HUES64 (cell line): ENCODE measurements around the gene SMOC2.
"Not testable (repeated sequence)": the region's sequence is repeated elsewhere in the genome, so short reads cannot be mapped to it uniquely, and the experiment has no call there.

Experiments used
- H3K27ac ChIP-seq: 2 replicates; pipeline ENCODE4 v1.7.0; 2013; ENCODE audit warnings: low read depth, low read length, inconsistent platforms
- H3K27me3 ChIP-seq: 2 replicates; pipeline ENCODE4 v1.6.1; 2013; ENCODE audit warnings: mild to moderate bottlenecking, low read length; ENCODE audit not compliant: insufficient read depth
- H3K36me3 ChIP-seq: 2 replicates; pipeline ENCODE4 v1.6.1; 2013; ENCODE audit warnings: mild to moderate bottlenecking, low read length; ENCODE audit not compliant: insufficient read depth
- H3K4me1 ChIP-seq: 2 replicates; pipeline ENCODE4 v1.6.1; 2013; ENCODE audit warnings: mild to moderate bottlenecking, low read length, moderate library complexity; ENCODE audit not compliant: insufficient read depth
- H3K4me3 ChIP-seq: 2 replicates; pipeline ENCODE4 v1.5.1; 2013; ENCODE audit warnings: mild to moderate bottlenecking, low read length, moderate library complexity
- H3K9ac ChIP-seq: 2 replicates; pipeline ENCODE4 v1.6.1; 2013; ENCODE audit warnings: mild to moderate bottlenecking, low read depth, low read length
- H3K9me3 ChIP-seq: 2 replicates; pipeline ENCODE4 v1.6.1; 2013; ENCODE audit warnings: low read depth, low read length; ENCODE audit not compliant: insufficient read depth
- WGBS: fragments of 150-250, 120-280 bp; methylation state at CpG from one replicate; pipeline ENCODE4 v1.1.7; 2013; ENCODE audit warnings: missing lambda C conversion rate; 5-methylcytosine and 5-hydroxymethylcytosine counted together

Gene SMOC2

GRCh38 chr6:168560126-168560525 lies 119.1 kb downstream of the SMOC2 start:
- no peak overlapping the region for H3K27ac ChIP-seq
- H3K27me3 ChIP-seq = no peaks in the 10 kb centered on the region
- WGBS = 74% methylated on average over 6 of the region's 6 CpGs
- no peak overlapping the region for H3K4me3 ChIP-seq
- H3K9ac ChIP-seq = no peak overlapping the region
- no peaks in the 10 kb centered on the region for H3K36me3 ChIP-seq
- H3K4me1 ChIP-seq = no peaks in the 10 kb centered on the region
- H3K9me3 ChIP-seq = no peaks in the 10 kb centered on the region

- Histone ChIP-seq H3K4me1 (no peaks in the 10 kb centered on the region), H3K4me3 (no peak overlapping the region), H3K27ac (no peak overlapping the region), H3K36me3 (no peaks in the 10 kb centered on the region), H3K27me3 (no peaks in the 10 kb centered on the region), H3K9me3 (no peaks in the 10 kb centered on the region), H3K9ac (no peak overlapping the region)
- 94% methylated on average over 29 of the region's 29 CpGs for WGBS
Observed at GRCh38 chr6:168562576-168563151, 121.7 kb downstream of the SMOC2 start.

GRCh38 chr6:168563656-168564055 lies 122.7 kb downstream of the SMOC2 start:
- H3K27me3 ChIP-seq = no peaks in the 10 kb centered on the region
- no peak overlapping the region for H3K4me3 ChIP-seq
- H3K9ac ChIP-seq = no peak overlapping the region
- no peaks in the 10 kb centered on the region for H3K9me3 ChIP-seq
- no peak overlapping the region for H3K27ac ChIP-seq
- 77% methylated on average over 10 of the region's 11 CpGs for WGBS
- H3K36me3 ChIP-seq = no peaks in the 10 kb centered on the region
- H3K4me1 ChIP-seq = no peaks in the 10 kb centered on the region

- Histone ChIP-seq H3K9ac (no peak overlapping the region), H3K36me3 (no peaks in the 10 kb centered on the region), H3K4me1 (no peaks in the 10 kb centered on the region), H3K27ac (no peak overlapping the region), H3K9me3 (no peaks in the 10 kb centered on the region), H3K27me3 (no peaks in the 10 kb centered on the region), H3K4me3 (no peak overlapping the region)
- WGBS = 95% methylated on average over 4 of the region's 4 CpGs
Observed at GRCh38 chr6:168565112-168565511, 124.1 kb downstream of the SMOC2 start.

GRCh38 chr6:168570211-168570610 lies 129.2 kb downstream of the SMOC2 start:
- no peak overlapping the region for H3K4me3 ChIP-seq
- H3K27ac ChIP-seq = no peak overlapping the region
- H3K9ac ChIP-seq = no peak overlapping the region
- no peaks in the 10 kb centered on the region for H3K4me1 ChIP-seq
- 88% methylated on average over 11 of the region's 11 CpGs for WGBS
- H3K9me3 ChIP-seq = no peaks in the 10 kb centered on the region
- no peaks in the 10 kb centered on the region for H3K36me3 ChIP-seq
- H3K27me3 ChIP-seq = no peaks in the 10 kb centered on the region

- H3K9me3 ChIP-seq = no peaks in the 10 kb centered on the region
- no peaks in the 10 kb centered on the region for H3K27me3 ChIP-seq
- H3K27ac ChIP-seq = no peak overlapping the region
- whole genome bisulfite sequencing = 97% methylated on average over 19 of the region's 19 CpGs
- no peaks in the 10 kb centered on the region for H3K36me3 ChIP-seq
- H3K9ac ChIP-seq = no peak overlapping the region
- H3K4me1 ChIP-seq = no peaks in the 10 kb centered on the region
- no peak overlapping the region for H3K4me3 ChIP-seq
Observed at GRCh38 chr6:168571268-168571667, 130.3 kb downstream of the SMOC2 start.

GRCh38 chr6:168573276-168573835 lies 132.4 kb downstream of the SMOC2 start:
- not testable (repeated sequence) for H3K9me3 ChIP-seq
- 95% methylated on average over 21 of the region's 28 CpGs for WGBS

GRCh38 chr6:168574075-168574698 lies 133.2 kb downstream of the SMOC2 start:
- WGBS = 94% methylated on average over 17 of the region's 17 CpGs
- Histone ChIP-seq H3K4me3 (no peak overlapping the region), H3K27ac (no peak overlapping the region), H3K27me3 (no peaks in the 10 kb centered on the region), H3K9me3 (no peaks in the 10 kb centered on the region), H3K9ac (no peak overlapping the region), H3K4me1 (no peaks in the 10 kb centered on the region), H3K36me3 (no peaks in the 10 kb centered on the region)

More at GRCh38 chr6:168573276-168573835, 132.4 kb downstream of the SMOC2 start:
- H3K4me3 ChIP-seq, H3K27ac ChIP-seq, H3K9ac ChIP-seq, H3K36me3 ChIP-seq, H3K4me1 ChIP-seq, H3K27me3 ChIP-seq: not testable (repeated sequence)

- Histone ChIP-seq H3K4me1 (no peaks in the 10 kb centered on the region), H3K9me3 (no peaks in the 10 kb centered on the region), H3K27me3 (no peaks in the 10 kb centered on the region), H3K27ac (no peak overlapping the region), H3K36me3 (no peaks in the 10 kb centered on the region), H3K4me3 (no peak overlapping the region), H3K9ac (no peak overlapping the region)
- WGBS = 84% methylated on average over 17 of the region's 17 CpGs
Observed at GRCh38 chr6:168574699-168575195, 133.8 kb downstream of the SMOC2 start.

GRCh38 chr6:168575346-168576098 lies 134.5 kb downstream of the SMOC2 start:
- H3K36me3 ChIP-seq = no peaks in the 10 kb centered on the region
- H3K9ac ChIP-seq = no peak overlapping the region
- H3K9me3 ChIP-seq = no peaks in the 10 kb centered on the region
- no peak overlapping the region for H3K27ac ChIP-seq
- no peak overlapping the region for H3K4me3 ChIP-seq
- 94% methylated on average over 14 of the region's 15 CpGs for WGBS
- no peaks in the 10 kb centered on the region for H3K4me1 ChIP-seq
- no peaks in the 10 kb centered on the region for H3K27me3 ChIP-seq

GRCh38 chr6:168576388-168576787 lies 135.4 kb downstream of the SMOC2 start:
- WGBS = 94% methylated on average over 14 of the region's 14 CpGs
- H3K36me3 ChIP-seq = no peaks in the 10 kb centered on the region
- no peak overlapping the region for H3K4me3 ChIP-seq
- H3K27ac ChIP-seq = no peak overlapping the region
- no peaks in the 10 kb centered on the region for H3K9me3 ChIP-seq
- no peaks in the 10 kb centered on the region for H3K4me1 ChIP-seq
- no peaks in the 10 kb centered on the region for H3K27me3 ChIP-seq
- no peak overlapping the region for H3K9ac ChIP-seq
